GF-D8 (cell line): Measurements from ENCODE around the gene BMERB1.

Source experiments
- DNase-seq: peaks from one replicate; lab custom pipeline; 2025; lab: John Stamatoyannopoulos, UW

BMERB1 gene

DNA sequence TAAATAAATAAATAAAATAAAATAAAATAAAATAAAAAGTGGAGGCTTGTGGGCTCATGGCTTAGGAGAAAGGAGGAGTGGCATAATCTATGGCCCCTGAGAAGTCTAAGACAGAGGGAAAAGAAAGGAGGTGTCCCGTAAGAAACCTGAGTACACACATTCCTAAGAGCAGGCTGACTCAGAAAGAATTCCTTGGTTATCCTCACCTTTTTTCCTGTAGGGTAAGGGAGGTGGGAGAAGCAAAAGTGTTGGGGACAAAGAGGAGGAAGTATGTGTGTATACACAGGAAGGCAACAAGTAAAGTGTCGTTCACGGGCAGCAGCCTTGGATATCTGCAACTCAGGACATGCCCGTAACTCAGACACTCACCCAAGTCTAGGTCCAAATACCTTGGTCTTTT lies 179.3 kb downstream of the BMERB1 start:
- DNase-seq = no peak

DNA sequence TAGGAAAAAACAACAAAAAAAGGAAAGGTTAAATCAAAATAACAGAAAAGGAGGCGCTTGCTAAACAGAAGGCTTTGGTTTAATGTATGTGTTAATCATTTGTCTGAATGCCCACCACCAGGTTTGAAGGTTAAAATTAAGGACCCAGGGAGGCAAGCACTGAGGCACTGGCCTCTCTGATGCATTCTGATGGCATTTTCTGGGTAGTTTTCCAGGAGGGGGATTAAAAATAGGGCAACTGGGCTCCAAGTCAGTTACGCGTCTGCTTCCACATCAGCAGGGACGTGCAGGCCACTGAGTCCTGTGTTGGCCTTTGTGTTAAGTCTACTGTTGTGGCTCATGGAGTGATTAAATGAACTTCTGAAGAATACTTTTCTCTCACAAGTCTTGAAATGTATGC lies 181.6 kb downstream of the BMERB1 start:
- DNase-seq = no peak

- DNase-seq = no peak
Measured at GRCh38 chr16:15616475-15617165, 182.2 kb downstream of the BMERB1 start.

DNA sequence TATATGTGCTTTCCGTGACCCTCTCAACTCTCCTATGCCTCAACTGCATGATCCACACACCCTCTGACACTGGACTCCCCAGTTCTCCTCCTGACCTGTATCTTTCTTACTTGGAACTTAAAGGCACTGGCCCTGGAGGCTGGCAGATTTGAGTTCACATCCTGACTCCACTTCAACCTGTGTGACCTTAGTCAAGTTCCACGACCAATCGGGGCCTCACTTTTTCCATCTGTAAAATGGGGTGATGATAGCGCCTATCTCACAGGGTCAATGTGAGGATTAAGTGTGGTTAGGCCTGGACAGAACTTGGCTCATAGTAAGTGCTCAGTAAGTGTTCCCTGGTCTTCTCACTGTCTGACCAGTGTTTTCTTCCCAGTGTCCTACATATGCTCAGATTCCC lies 183.5 kb downstream of the BMERB1 start:
- DNase-seq = no peak

GRCh38 chr16:15618392-15618791 lies 184.0 kb downstream of the BMERB1 start:
- no peak for DNase-seq

GRCh38 chr16:15620611-15621195 lies 186.3 kb downstream of the BMERB1 start:
- no peak for DNase-seq

GRCh38 chr16:15621456-15621855 lies 187.1 kb downstream of the BMERB1 start:
- no peak for DNase-seq

- no peak for DNase-seq
Measured at GRCh38 chr16:15621889-15622288, 187.5 kb downstream of the BMERB1 start.

- no peak for DNase-seq
Measured at GRCh38 chr16:15631730-15632409, 197.5 kb downstream of the BMERB1 start.

- DNase-seq = no peak
Measured at GRCh38 chr16:15635926-15636325, 201.5 kb downstream of the BMERB1 start.

GRCh38 chr16:15636392-15636873 lies 202.0 kb downstream of the BMERB1 start:
- DNase-seq = no peak
